A673 (cell line): ENCODE results near the gene FAM118B.

ENCODE experiments used
- CTCF ChIP-seq: fragments of 300-800, 200-600 bp; sonication (generic); conservative IDR thresholded peaks from 2 replicates; pipeline ENCODE4 v1.5.1; 2017; ENCODE audit warnings: low read depth, mild to moderate bottlenecking, antibody characterized with exemption, low read length, moderate library complexity, mixed read lengths
- EZH2 ChIP-seq: fragments of 200-600 bp; sonication (generic); IDR thresholded peaks from 2 replicates; pipeline ENCODE4 v1.6.1; 2017; ENCODE audit warnings: borderline replicate concordance, low read depth, mild to moderate bottlenecking, mixed read lengths, antibody characterized with exemption, low read length; ENCODE audit not compliant: poor library complexity, severe bottlenecking

- TF ChIP-seq CTCF (no peak), EZH2 (no peak)
These were observed 79.3 kb downstream of the FAM118B start for GRCh38 chr11:126290887-126291286.
